ENCODE results near the gene ZSCAN9. TPM values are rescaled to one million over a fixed set of nuclear protein-coding genes. Genes with fewer than 3 reads are reported as not detected.

Gene ZSCAN9
- total RNA-seq, 1 donor = 11.7 TPM

DNA sequence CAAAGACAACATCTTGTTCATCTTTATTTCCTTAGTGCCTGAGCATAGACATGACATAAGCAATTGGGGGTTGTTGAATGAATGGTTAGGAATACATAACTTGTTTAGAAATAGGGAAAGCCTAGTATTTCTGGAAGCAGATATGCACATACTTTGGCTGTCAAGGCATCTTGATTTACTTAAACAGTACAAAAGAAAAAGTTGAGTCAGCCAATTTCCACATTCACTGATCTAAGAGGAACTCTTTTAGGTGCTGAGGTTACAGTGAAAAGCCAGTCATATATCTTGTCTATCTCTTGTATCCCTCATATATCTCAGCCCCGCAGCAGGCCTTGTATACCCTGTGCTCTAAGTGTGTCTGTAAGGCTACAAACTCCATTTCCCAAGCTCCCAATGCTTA lies 15.4 kb downstream of the ZSCAN9 start:
- TF ChIP-seq, protein P1, sequence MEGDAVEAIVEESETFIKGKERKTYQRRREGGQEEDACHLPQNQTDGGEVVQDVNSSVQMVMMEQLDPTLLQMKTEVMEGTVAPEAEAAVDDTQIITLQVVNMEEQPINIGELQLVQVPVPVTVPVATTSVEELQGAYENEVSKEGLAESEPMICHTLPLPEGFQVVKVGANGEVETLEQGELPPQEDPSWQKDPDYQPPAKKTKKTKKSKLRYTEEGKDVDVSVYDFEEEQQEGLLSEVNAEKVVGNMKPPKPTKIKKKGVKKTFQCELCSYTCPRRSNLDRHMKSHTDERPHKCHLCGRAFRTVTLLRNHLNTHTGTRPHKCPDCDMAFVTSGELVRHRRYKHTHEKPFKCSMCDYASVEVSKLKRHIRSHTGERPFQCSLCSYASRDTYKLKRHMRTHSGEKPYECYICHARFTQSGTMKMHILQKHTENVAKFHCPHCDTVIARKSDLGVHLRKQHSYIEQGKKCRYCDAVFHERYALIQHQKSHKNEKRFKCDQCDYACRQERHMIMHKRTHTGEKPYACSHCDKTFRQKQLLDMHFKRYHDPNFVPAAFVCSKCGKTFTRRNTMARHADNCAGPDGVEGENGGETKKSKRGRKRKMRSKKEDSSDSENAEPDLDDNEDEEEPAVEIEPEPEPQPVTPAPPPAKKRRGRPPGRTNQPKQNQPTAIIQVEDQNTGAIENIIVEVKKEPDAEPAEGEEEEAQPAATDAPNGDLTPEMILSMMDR (IDR thresholded peaks at IDR 0.05; ENCODE audit: insufficient read depth, low read depth, low read length) = no peak
- DNase-seq (ENCODE audit: low read depth) = no peak
- no peak overlapping the region for H3K4me3 ChIP-seq (ENCODE audit: low read depth, low read length)

DNA sequence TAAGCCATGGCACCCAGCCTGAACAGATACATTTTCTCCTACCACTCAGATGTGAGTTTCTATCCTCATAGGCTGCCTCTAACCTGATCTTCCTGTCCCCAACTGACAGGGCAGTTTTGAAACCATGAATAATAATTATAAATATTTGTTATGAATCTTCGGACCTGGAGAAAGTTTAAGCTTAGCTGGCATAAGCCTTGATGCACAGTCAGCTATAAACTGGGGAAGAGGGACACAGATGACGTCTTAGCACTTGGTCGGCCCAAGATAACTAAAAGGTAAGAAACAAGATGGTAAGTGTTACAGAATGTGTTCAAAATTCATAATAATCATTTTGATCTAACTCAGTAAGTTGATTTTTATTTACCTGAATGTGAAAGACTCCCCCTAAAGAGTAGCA lies 18.9 kb downstream of the ZSCAN9 start:
- H3K4me3 ChIP-seq (ENCODE audit: low read depth, low read length) = no peak overlapping the region
- TF ChIP-seq, protein P1 (IDR thresholded peaks at IDR 0.05; ENCODE audit: insufficient read depth, low read depth, low read length) = no peak

DNA sequence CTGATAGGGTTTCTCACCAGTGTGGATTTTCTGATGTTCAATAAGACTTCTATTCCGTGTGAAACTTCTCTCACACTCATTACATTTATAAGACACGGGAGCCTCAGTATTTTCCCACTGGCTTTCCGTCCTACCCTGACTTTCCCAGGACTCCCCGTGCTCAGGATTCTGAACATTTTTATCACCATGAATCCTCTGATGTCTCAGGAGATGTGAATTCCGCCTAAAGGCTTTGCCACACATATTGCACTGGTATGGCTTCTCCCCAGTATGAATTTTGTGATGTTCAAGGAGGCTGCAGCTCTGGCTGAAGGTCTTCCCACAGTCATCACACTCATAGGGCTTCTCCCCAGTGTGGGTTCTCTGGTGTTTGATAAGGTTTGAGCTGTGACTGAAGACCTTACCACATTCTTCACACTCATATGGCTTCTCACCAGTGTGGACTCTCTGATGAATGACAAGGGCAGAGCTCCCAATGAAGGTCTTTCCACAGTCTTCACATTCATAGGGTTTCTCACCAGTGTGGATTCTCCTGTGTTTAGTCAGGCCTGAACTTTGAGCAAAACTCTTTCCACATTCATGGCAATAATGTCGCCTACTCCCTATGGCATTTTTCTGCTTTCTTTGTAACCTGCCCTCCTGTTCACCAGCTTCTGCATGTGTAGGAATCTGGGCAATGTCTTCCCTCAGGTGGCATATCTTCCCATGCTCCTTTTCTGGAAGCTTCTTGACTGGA lies 20.3 kb downstream of the ZSCAN9 start:
- DNase-seq (ENCODE audit: low read depth) = no peak
- TF ChIP-seq, protein P1 (IDR thresholded peaks at IDR 0.05; ENCODE audit: insufficient read depth, low read depth, low read length) = no peak
- no peak overlapping the region for H3K4me3 ChIP-seq (ENCODE audit: low read depth, low read length)

More for the DNA sequence above, 18.9 kb downstream of the ZSCAN9 start:
- DNase-seq (ENCODE audit: low read depth) = no peak

DNA sequence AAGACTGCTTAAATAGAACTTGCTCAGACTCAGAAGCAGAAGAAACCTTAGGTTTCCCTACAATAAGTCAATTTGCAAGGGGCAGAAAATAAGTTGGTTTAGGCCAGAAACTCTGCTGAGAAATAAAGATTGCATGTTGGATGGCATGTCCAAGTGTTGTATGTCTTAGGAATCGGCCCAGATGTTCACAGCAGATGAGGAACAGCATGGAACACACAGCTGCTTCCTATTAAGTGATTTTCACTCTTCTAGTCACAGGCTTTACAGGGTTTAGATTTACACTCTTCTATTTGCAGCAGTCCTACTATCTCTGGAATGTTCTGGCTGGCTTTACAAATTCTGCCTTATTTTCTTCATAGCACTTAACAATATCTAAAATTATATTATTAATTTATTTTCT lies 23.8 kb downstream of the ZSCAN9 start:
- TF ChIP-seq, protein P1 (IDR thresholded peaks at IDR 0.05; ENCODE audit: insufficient read depth, low read depth, low read length) = no peak
- no peak overlapping the region for H3K4me3 ChIP-seq (ENCODE audit: low read depth, low read length)
- DNase-seq (ENCODE audit: low read depth) = no peak

DNA sequence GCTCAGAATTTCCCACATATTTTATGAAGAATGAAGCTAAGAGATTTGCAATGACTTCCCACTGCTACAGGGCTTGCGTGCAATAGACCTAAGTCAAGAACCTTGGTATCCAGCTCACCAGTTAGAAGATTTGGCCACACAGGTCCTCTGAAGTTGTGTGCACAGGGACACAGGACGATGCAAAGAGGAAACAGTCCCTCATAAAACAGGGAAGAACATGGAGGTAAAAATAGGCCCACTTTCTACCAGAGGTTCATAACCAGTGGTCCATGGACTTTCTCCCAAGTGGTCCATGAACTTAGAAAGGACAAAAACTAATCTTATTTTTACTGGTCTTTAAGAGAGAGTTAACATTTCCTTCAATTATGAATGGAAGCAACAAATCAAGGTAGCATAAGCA lies 25.7 kb downstream of the ZSCAN9 start:
- no peak for DNase-seq (ENCODE audit: low read depth)
- peak overlapping the region; percentile 71 for H3K4me3 ChIP-seq (ENCODE audit: low read depth, low read length)
- TF ChIP-seq, protein P1 (IDR thresholded peaks at IDR 0.05; ENCODE audit: insufficient read depth, low read depth, low read length) = no peak

DNA sequence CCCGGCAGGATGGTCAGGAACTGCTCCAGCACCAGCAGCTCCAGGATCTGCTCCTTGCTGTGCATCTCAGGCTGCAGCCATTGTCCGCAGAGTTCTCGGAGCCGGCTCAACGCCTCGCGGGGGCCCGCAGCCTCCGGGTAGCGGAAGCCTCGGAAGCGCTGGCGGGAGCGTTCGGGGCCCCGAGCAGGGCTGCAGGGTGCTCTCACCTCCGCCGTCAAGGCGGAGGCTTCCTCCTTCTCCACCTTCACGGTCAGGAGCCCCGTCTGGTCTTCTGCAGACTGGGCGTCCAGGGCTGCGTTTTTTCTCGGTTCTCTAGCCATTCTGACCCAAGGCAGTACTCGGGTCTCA lies 26.6 kb downstream of the ZSCAN9 start:
- H3K4me3 ChIP-seq (ENCODE audit: low read depth, low read length) = peak overlapping the region; percentile 71
- TF ChIP-seq, protein P1 (IDR thresholded peaks at IDR 0.05; ENCODE audit: insufficient read depth, low read depth, low read length) = no peak
- no peak for DNase-seq (ENCODE audit: low read depth)

All from fibroblast of villous mesenchyme (primary cell).